Measurements from ENCODE around the gene SMAD5.

Gene SMAD5

GRCh38 chr5:136132557-136133221, at the start of gene SMAD5:
TSS of gene SMAD5 (plus strand) at chr5:136132845. CDS start at chr5:136153761, 20,916 bp downstream.
- peak; percentile 30 to 37 for DNase-seq (ENCODE audit: low read depth in 1 of 2, low spot score in 1 of 2)

GRCh38 chr5:136084698-136085097, 47.9 kb upstream of the SMAD5 start:
- DNase-seq (ENCODE audit: low read depth in 1 of 2, low spot score in 1 of 2), result no peak

GRCh38 chr5:136086783-136087566, 45.7 kb upstream of the SMAD5 start:
- no peak for DNase-seq (ENCODE audit: low read depth in 1 of 2, low spot score in 1 of 2)

- no peak for DNase-seq (ENCODE audit: low read depth in 1 of 2, low spot score in 1 of 2)
Observed at GRCh38 chr5:136087961-136088871, 44.4 kb upstream of the SMAD5 start.

GRCh38 chr5:136089791-136090190, 42.9 kb upstream of the SMAD5 start:
- no peak for DNase-seq (ENCODE audit: low read depth in 1 of 2, low spot score in 1 of 2)

- no peak for DNase-seq (ENCODE audit: low read depth in 1 of 2, low spot score in 1 of 2)
Observed at GRCh38 chr5:136090319-136090718, 42.3 kb upstream of the SMAD5 start.

GRCh38 chr5:136094189-136094912, 38.3 kb upstream of the SMAD5 start:
- DNase-seq (ENCODE audit: low read depth in 1 of 2, low spot score in 1 of 2), result no peak

- DNase-seq (ENCODE audit: low read depth in 1 of 2, low spot score in 1 of 2), result no peak
Observed at GRCh38 chr5:136094913-136095641, 37.6 kb upstream of the SMAD5 start.

- DNase-seq (ENCODE audit: low read depth in 1 of 2, low spot score in 1 of 2), result no peak
Observed at GRCh38 chr5:136098176-136098575, 34.5 kb upstream of the SMAD5 start.

GRCh38 chr5:136099870-136100269, 32.8 kb upstream of the SMAD5 start:
- no peak for DNase-seq (ENCODE audit: low read depth in 1 of 2, low spot score in 1 of 2)

- no peak for DNase-seq (ENCODE audit: low read depth in 1 of 2, low spot score in 1 of 2)
Observed at GRCh38 chr5:136101884-136102283, 30.8 kb upstream of the SMAD5 start.

GRCh38 chr5:136103118-136103517, 29.5 kb upstream of the SMAD5 start:
- no peak for DNase-seq (ENCODE audit: low read depth in 1 of 2, low spot score in 1 of 2)

GRCh38 chr5:136104306-136104965, 28.2 kb upstream of the SMAD5 start:
- no peak for DNase-seq (ENCODE audit: low read depth in 1 of 2, low spot score in 1 of 2)

- DNase-seq (ENCODE audit: low read depth in 1 of 2, low spot score in 1 of 2), result no peak
Observed at GRCh38 chr5:136106351-136107031, 26.2 kb upstream of the SMAD5 start.

GRCh38 chr5:136108180-136108611, 24.4 kb upstream of the SMAD5 start:
- DNase-seq (ENCODE audit: low read depth in 1 of 2, low spot score in 1 of 2), result no peak

- no peak for DNase-seq (ENCODE audit: low read depth in 1 of 2, low spot score in 1 of 2)
Observed at GRCh38 chr5:136108766-136109165, 23.9 kb upstream of the SMAD5 start.

GRCh38 chr5:136109453-136110135, 23.1 kb upstream of the SMAD5 start:
- no peak for DNase-seq (ENCODE audit: low read depth in 1 of 2, low spot score in 1 of 2)

- no peak for DNase-seq (ENCODE audit: low read depth in 1 of 2, low spot score in 1 of 2)
Observed at GRCh38 chr5:136113606-136114005, 19.0 kb upstream of the SMAD5 start.
